GM12873 (cell line): Measurements from ENCODE around the gene ZNF425.

Experiments
- TF ChIP-seq, protein P1 (sequence below): IDR thresholded peaks from 2 replicates; pipeline ENCODE4 v1.5.1; 2012; ENCODE audit warnings: low read depth, mild to moderate bottlenecking, moderate library complexity, low read length, control low read depth; ENCODE audit not compliant: insufficient read depth; ENCODE audit errors: missing control alignments

Gene ZNF425

DNA sequence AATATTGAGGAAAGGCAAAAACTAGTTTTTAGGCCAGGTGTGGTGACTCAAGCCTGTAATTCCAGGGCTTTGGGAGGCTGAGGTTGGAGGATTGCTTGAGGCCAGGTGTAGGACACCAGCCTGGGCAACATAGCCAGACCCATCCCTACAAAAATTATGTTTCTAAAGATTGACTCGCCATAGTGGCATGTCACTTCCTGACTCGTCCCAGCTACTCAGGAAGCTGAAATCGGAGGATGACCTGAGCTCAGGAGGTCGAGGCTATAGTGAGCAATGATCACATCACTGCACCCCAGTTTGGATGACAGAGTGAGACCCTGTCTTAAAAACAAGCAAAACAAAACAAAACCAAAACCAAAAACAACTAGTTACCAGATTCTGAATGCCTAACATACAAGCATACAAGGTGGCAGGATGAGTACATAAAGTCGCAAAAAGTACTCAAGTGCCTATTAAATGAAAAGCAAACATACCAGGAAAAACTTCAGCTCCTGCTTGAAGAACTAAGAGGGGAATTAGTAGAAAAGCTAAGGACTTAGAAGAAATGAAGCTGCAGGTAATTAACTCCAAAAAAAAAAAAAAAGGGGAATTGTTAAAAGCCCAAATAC is 35.2 kb upstream of the ZNF425 start:
- TF ChIP-seq, protein P1, sequence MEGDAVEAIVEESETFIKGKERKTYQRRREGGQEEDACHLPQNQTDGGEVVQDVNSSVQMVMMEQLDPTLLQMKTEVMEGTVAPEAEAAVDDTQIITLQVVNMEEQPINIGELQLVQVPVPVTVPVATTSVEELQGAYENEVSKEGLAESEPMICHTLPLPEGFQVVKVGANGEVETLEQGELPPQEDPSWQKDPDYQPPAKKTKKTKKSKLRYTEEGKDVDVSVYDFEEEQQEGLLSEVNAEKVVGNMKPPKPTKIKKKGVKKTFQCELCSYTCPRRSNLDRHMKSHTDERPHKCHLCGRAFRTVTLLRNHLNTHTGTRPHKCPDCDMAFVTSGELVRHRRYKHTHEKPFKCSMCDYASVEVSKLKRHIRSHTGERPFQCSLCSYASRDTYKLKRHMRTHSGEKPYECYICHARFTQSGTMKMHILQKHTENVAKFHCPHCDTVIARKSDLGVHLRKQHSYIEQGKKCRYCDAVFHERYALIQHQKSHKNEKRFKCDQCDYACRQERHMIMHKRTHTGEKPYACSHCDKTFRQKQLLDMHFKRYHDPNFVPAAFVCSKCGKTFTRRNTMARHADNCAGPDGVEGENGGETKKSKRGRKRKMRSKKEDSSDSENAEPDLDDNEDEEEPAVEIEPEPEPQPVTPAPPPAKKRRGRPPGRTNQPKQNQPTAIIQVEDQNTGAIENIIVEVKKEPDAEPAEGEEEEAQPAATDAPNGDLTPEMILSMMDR = no peak

DNA sequence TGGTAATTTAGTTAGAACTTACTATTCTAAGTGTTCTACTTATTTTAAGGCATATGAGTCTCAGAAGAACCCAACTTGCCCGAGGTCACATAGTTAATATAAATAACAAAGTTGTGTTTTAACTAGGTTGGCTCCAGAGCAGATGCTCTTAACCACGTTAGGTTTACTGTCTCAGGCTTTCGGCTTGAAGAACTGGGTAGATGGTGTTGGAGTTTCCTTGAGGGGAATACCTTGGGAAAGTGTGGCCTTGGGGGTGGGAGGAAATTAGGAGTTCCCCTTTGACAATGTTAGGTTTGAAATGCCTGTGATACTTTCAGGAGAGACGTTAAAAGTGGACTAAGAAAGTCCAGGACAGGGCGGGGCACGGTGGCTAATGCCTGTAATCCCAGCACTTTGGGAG is 30.8 kb upstream of the ZNF425 start:
- TF ChIP-seq, protein P1 = no peak

DNA sequence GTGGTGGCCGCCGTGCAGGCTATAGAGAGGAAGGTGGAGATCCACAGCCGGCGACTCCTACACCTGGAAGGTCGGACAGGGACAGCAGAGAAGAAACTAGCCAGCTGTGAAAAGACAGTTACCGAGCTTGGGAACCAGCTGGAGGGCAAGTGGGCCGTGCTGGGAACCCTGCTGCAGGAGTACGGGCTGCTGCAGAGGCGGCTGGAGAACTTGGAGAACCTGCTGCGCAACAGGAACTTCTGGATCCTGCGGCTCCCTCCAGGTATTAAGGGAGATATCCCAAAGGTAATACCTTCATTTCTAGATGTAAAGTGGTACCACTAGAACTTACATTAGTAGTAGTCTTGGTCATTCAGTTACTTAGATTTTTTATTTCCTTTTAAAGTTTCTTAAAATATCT is 27.9 kb upstream of the ZNF425 start:
- TF ChIP-seq, protein P1 = no peak

DNA sequence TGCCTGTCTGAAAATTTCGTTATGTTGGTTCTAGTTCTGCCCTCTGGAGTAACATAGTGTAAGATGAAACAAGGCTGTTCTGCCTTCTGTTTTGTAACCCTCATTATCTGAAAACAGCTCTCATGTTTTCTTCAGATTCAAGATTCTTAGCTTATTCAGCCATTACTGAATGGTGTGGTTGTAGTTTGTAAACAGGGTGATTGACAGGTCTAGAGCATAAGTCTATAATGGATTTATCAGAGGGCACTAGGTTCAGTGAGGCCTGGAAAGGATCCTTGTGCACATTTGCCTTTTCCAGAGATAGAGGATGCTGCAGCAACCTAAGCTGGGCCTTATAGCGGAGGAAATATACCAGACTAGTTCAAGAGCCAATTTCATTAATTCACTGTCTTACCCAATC is 27.2 kb upstream of the ZNF425 start:
- TF ChIP-seq, protein P1 = no peak

DNA sequence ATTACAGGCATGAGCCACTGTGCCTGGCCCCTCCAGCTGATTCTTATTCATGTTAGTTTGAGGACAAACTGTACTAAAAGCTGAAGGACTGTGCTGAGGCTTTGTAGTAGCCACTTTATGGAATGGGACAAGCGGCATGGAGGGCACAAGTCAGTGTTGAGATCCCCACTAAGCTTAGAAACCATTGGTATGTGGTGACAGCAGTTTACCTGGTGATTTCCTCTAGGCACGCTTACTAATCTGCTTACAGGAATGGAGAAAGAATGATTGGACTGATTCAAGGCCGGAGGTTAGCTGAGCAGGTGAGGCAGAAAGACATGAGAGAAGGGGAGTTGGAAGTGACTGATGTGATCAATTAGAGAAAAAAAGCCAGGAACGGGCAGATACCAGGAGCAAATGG is 24.9 kb upstream of the ZNF425 start:
- TF ChIP-seq, protein P1 = no peak

DNA sequence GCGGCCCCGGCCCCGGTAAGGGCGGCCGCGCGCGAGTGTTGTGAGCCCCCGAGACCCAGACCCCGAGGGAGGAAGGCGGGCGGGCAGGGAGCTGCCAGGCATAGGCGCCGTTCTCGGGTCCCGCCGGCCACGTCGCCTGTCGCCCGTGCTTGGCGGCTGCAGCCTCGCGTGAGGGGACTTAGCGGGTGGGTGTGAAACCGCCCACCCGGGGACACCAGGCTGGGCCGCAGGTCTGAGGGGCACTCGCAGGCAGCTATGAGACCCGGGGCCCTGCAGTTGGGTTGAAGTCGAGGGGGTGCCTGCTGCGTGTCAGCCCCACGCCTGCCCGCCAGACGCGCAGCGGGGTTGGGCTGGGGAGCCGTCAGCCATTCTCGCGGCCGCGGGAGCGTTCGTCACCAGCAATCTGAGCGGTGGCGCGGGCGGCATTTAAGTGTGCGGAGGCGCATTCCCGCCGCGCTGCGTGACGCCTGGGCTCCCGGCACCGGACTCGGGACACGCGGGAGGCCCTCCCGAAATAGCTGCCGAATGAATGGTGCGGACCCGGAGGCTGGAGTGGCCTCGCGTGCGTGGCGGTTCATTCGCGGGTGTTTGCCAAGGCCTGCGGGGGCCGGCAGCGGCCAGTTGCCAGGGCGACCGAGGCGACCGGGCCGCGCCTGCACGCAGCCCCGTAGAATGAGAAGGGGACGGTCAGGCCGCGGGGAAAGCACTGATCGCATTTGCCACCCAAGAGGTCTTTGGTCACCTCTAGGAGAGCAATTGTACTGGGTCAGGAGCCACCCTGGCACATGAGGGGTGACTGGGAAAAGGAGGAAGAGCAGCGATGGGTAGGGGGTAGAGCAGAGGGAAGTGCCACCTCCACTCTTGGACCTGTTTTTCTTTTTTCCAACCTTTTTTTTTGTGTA is 21.9 kb upstream of the ZNF425 start:
- TF ChIP-seq, protein P1 = no peak

DNA sequence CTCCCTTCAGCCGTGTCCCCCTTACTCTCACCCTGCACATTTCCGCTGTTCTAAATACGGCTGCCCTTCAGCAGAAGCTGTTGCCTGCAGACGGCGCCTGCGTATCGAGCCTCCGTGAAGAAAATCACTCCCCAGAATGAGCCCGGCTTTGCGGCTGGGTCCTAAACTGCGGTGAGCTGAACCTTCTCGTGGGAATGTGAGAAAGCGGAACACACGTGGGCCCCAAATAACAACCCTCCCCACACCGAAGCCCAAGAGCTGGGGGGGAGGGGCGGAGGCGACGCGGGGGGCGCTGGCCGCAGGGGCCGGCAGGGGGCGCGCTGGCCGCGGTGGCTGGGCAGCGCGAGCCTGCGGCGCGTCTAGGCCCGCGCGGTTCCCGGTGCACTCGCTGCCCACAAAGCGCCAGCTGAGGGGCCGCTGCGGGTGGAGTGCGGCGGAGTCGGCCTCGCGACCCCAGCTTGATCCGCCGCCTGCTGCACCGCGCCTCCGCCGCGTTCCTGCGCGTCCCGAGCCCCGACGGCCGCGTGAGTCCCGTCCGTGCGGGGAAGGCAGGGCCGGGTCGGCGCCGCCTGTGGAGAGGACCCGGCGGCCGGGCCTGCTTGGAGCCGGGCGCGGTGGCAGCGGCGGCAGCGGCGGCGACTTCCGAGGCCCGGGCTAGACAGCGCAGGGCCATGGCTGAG is 21.1 kb upstream of the ZNF425 start, which contains the start of gene ZNF398:
Gene ZNF398 (plus strand): TSS at position 382 of the 680 bp plus-strand sequence. CDS start 290 bp downstream, at position 672.
- TF ChIP-seq, protein P1 = peak; percentile 68
